Measurements from ENCODE around the gene CD4. TPM values are rescaled to one million over a fixed set of nuclear protein-coding genes. Genes with fewer than 3 reads are reported as not detected.

CD4 gene
- total RNA-seq, 1 donor from 2014 or later = 3.8 TPM

DNA sequence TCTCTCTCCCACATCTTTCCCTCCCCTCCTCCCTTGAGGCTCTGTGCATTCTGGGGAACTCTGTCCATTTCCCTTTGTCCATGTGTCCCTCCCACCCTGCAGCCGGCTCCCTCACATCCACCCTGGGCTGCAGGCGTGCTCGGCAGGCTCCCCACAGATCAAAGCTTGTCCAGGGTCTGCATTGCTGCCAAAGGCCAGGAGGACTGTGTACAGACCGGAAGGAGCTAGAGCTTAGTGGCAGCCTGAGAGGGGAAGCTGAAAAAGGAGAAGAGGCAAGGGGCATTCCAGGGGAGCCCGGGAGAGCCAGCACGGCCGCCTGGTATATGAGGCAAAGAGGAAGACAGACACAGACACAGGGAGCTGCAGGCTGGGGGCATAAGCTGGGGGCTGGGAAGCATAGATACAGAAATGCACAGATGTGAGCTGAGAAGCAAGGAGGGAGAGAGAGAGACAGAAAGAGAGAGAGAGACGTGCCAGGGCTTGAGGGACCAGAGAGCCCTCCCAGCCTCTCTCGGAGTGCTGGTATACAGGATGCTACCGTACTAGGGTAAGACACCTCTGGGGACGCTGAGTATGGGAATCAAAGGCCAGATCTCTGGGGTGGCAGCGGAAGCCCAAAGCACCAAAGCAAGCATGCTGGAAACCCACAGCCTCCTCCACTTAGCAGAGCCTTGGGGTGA lies 3.3 kb downstream of the CD4 start:
- peak; percentile 82 for DNase-seq (ENCODE audit: low spot score)
- intact Hi-C loops (cut with DNase I) = no loop called here

GRCh38 chr12:6795088-6795487 lies 5.8 kb downstream of the CD4 start:
- no peak for DNase-seq (ENCODE audit: low spot score)
- intact Hi-C loops (cut with DNase I) = no loop called here

DNA sequence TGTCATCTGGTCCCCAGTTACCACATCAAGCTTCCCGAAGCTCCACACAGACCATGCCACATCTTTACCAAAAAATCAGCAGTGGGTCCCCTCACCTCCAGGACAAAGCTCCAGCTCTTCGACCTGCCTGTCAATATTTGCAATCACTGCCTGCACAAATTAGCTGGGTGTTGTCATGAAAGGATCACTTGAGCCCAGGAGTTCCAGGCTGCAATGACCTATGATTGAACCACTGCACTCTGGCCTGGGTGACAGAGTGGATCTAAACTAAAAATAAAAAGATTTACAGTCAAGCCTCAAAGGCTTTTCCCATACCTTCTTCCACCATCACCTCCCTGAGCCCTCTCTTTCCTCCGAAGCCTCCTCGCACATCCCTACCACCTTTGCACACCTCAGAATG lies 7.2 kb downstream of the CD4 start:
- DNase-seq (ENCODE audit: low spot score) = no peak
- intact Hi-C loops (cut with DNase I) = no loop called here

- no peak for DNase-seq (ENCODE audit: low spot score)
- intact Hi-C loops (cut with DNase I) = no loop called here
Measured at GRCh38 chr12:6799147-6799546, 9.8 kb downstream of the CD4 start.

DNA sequence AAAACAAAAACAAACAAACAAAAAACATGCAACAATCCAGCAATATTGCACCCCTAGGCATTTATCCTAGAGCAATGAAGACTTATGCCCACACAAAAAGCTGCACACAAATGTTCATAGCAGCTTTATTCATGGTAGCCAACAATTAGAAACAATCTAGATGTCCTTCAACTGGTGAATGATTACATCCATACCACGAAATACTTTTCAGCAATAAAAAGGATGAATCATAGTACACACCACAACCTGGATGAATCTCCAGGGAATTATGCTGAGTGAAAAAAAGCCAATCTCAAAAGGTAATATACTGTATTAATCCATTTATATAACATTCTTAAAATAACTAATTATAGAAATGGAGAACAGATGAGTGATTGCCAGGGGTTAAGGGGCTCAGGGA lies 17.8 kb downstream of the CD4 start:
- intact Hi-C loops (cut with DNase I) = no loop called here
- DNase-seq (ENCODE audit: low spot score) = no peak

GRCh38 chr12:6809056-6809455 lies 19.7 kb downstream of the CD4 start:
- DNase-seq (ENCODE audit: low spot score) = no peak
- intact Hi-C loops (cut with DNase I) = no loop called here

GRCh38 chr12:6810758-6811157 lies 21.4 kb downstream of the CD4 start:
- intact Hi-C loops (cut with DNase I) = no loop called here
- no peak for DNase-seq (ENCODE audit: low spot score)

GRCh38 chr12:6813363-6813762 lies 24.0 kb downstream of the CD4 start:
- no peak for DNase-seq (ENCODE audit: low spot score)
- intact Hi-C loops (cut with DNase I) = no loop called here

- intact Hi-C loops (cut with DNase I) = no loop called here
- DNase-seq (ENCODE audit: low spot score) = no peak
Measured at GRCh38 chr12:6816598-6816997, 27.3 kb downstream of the CD4 start.

- intact Hi-C loops (cut with DNase I) = no loop called here
Measured at GRCh38 chr12:6817098-6817497, 27.8 kb downstream of the CD4 start.

GRCh38 chr12:6817662-6818157 lies 28.4 kb downstream of the CD4 start:
- no peak for DNase-seq (ENCODE audit: low spot score)
- intact Hi-C loops (cut with DNase I) = no loop called here

More at GRCh38 chr12:6817098-6817497, 27.8 kb downstream of the CD4 start:
- no peak for DNase-seq (ENCODE audit: low spot score)

DNA sequence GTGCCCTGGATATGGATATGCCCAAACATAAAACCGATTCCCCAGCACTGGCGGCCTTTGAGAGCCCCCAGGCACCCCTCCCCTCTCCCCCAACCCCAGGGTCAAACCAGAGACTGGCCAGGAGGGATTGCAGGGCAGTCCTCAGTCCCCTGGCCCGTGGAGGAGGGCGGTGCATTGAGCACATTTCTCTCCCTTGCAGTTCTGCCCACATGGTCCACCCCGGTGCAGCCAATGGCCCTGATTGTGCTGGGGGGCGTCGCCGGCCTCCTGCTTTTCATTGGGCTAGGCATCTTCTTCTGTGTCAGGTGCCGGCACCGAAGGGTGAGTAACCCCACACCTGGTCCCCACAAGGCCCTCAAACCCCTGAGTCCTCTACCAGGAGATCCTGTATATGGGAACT lies 28.9 kb downstream of the CD4 start:
- no peak for DNase-seq (ENCODE audit: low spot score)
- intact Hi-C loops (cut with DNase I) = no loop called here

DNA sequence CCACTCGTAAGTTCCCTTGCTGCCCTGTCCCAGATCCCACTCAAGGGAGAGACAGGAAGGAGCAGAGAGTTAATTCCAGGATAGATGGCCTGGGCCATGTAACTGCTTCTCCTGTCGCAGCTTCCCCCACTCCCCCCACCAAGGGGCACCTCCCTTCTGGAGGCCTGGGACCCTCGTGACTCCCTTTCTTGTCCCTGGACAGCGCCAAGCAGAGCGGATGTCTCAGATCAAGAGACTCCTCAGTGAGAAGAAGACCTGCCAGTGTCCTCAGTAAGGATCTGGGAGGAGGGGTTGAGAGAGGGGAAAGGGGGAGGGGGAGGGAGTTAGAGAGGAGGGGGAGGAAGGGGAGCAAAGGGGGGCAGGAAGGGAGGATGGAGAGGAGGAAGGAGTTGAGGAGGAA lies 29.3 kb downstream of the CD4 start:
- intact Hi-C loops (cut with DNase I) = no loop called here

DNA sequence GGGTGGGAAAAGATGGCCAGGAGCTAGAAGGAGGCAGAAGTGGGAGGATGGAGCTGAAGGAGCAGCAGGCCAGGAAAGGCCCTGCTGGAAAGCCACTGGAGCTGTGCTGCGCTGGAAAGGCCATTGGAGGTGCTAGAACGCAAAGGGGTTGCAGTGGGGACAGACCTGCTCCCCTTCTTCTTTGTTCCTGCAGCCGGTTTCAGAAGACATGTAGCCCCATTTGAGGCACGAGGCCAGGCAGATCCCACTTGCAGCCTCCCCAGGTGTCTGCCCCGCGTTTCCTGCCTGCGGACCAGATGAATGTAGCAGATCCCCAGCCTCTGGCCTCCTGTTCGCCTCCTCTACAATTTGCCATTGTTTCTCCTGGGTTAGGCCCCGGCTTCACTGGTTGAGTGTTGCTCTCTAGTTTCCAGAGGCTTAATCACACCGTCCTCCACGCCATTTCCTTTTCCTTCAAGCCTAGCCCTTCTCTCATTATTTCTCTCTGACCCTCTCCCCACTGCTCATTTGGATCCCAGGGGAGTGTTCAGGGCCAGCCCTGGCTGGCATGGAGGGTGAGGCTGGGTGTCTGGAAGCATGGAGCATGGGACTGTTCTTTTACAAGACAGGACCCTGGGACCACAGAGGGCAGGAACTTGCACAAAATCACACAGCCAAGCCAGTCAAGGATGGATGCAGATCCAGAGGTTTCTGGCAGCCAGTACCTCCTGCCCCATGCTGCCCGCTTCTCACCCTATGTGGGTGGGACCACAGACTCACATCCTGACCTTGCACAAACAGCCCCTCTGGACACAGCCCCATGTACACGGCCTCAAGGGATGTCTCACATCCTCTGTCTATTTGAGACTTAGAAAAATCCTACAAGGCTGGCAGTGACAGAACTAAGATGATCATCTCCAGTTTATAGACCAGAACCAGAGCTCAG lies 30.0 kb downstream of the CD4 start:
- no peak for DNase-seq (ENCODE audit: low spot score)
- intact Hi-C loops (cut with DNase I) = no loop called here

More for the DNA sequence above, 29.3 kb downstream of the CD4 start:
- DNase-seq (ENCODE audit: low spot score) = no peak

DNA sequence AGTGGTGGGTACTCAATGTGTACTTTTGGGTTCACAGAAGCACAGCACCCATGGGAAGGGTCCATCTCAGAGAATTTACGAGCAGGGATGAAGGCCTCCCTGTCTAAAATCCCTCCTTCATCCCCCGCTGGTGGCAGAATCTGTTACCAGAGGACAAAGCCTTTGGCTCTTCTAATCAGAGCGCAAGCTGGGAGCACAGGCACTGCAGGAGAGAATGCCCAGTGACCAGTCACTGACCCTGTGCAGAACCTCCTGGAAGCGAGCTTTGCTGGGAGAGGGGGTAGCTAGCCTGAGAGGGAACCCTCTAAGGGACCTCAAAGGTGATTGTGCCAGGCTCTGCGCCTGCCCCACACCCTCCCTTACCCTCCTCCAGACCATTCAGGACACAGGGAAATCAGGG lies 30.8 kb downstream of the CD4 start:
- no peak for DNase-seq (ENCODE audit: low spot score)
- intact Hi-C loops (cut with DNase I) = no loop called here

DNA sequence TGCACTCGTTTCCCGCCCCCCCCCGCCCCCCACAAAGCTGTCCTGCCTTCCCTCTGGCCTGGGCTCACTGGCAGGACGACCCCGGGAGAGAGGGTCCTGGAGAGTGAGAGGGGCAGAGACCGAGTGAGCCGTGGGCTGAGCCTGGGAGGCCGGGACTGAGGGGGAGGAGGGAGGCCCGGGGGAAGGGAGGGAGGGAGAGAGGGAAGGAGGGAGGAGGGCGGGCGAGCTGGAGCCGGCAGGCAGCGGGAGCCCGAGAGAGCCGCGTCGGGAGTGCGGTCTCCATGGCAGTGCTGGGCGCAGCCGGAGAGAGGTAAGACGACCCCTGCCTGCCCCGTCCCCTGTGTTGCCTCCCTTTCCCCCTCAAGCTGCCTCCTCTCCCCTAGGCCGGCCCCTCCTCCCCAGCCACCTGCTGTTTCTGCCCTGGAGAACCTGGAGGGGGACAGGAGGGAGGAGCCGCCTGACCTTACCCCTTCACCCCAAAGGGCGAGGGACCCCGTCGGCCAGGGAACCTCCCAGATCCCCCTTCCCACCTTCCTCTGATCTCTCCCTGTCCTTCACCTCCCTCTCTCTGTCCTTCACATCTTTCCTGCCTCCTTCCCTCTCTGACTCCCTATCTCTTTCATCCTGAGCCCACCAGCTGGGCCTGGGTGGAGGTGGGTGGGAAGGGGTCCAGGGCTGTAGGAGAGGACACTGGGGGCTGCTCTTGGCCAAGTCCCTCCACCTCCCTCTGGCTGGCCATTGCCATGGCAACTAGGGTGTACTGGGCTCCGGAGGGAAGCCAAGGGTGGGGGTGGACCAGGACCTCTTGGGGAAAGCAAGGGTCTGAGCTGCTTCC lies 32.5 kb downstream of the CD4 start, which contains the start of gene GPR162:
GPR162 (plus strand) TSS at position 231 of the 835 bp plus-strand sequence. CDS start 2,078 bp downstream, outside the sequence.
- intact Hi-C loops (cut with DNase I) = no loop called here

DNA sequence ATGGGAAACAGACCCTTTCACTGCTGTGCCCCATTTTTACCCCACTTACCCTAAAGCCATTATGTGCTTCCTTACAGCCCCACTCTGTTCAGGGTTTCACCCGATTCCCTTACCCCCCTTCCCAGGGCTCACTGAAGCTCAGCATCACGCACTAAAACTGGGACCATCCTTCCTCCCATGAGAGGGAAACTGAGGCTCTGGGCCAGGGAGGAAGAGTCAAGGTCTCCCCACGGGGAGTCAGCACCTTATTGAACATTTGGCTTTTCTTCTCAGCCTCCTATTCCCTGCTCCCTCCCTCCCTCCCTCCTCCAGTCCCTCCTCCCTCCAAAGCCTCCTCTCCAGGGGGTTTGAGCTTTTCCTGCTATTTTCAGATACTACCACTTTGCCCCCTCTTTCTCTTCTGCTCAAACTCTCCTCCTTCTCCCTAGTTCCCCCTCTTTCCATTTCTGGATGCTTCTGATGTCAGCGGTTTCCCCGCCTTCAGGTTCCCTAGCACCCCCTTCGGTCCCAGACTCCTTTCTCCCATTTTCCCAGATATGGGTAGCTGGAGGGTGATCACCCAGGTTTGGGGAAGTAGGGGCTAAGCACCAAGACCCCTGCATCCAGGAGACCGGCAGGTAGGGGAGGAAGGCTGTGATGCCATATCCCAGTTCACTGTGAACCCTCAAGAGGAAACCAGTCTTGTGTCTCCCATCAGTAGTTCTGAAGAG lies 33.3 kb downstream of the CD4 start:
- no peak for DNase-seq (ENCODE audit: low spot score)
- intact Hi-C loops (cut with DNase I) = no loop called here

More for the DNA sequence above, 32.5 kb downstream of the CD4 start, which contains the start of gene GPR162:
- no peak for DNase-seq (ENCODE audit: low spot score)

- intact Hi-C loops (cut with DNase I) = no loop called here
- no peak for DNase-seq (ENCODE audit: low spot score)
Measured at GRCh38 chr12:6823182-6824084, 34.1 kb downstream of the CD4 start.

All from cardiac septum (tissue), 1 donor.